ENCODE results near the gene ATF6. TPM values are rescaled to one million over a fixed set of nuclear protein-coding genes. Genes with fewer than 3 reads are reported as not detected.
A peak's percentile ranks its signal among the peaks of the same experiment; 100 is the strongest.
"Not testable (repeated sequence)": the region's sequence is repeated elsewhere in the genome, so short reads cannot be mapped to it uniquely, and the experiment has no call there.

Gene ATF6
- total RNA-seq, 1 donor from 2014 or later = 31.3 TPM

DNA sequence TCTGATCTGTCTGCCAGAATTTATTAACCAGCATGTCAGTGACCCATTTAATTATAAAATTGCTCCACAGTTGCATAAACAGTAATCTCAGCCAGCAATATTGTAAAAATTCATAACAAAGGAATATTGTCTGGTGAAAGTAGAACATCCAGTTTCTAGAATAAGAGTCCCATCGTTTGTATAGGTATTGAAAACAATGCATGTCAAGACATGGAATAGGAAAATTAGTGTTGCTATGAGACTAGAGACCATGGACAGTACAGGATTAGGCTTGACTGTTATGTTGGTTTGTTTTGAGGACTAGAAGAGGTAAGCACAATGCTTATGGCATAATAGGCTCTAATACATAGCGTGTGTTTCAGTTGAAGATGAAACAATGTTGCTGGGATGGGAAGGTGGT lies 37.1 kb downstream of the ATF6 start:
- Histone ChIP-seq H3K36me3 (peaks cover 45% of the 10 kb centered on the region), H3K4me1 (no peaks in the 10 kb centered on the region), H3K27ac (no peak overlapping the region), H3K27me3 (ENCODE audit: low read depth) (no peaks in the 10 kb centered on the region), H3K9me3 (no peaks in the 10 kb centered on the region), H3K4me3 (no peak overlapping the region)
- no peak for DNase-seq
- no peak for ATAC-seq
- intact Hi-C loops (cut with DNase I) = no loop called here
- TF ChIP-seq, protein P1, sequence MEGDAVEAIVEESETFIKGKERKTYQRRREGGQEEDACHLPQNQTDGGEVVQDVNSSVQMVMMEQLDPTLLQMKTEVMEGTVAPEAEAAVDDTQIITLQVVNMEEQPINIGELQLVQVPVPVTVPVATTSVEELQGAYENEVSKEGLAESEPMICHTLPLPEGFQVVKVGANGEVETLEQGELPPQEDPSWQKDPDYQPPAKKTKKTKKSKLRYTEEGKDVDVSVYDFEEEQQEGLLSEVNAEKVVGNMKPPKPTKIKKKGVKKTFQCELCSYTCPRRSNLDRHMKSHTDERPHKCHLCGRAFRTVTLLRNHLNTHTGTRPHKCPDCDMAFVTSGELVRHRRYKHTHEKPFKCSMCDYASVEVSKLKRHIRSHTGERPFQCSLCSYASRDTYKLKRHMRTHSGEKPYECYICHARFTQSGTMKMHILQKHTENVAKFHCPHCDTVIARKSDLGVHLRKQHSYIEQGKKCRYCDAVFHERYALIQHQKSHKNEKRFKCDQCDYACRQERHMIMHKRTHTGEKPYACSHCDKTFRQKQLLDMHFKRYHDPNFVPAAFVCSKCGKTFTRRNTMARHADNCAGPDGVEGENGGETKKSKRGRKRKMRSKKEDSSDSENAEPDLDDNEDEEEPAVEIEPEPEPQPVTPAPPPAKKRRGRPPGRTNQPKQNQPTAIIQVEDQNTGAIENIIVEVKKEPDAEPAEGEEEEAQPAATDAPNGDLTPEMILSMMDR (IDR thresholded peaks at IDR 0.05) = no peak

DNA sequence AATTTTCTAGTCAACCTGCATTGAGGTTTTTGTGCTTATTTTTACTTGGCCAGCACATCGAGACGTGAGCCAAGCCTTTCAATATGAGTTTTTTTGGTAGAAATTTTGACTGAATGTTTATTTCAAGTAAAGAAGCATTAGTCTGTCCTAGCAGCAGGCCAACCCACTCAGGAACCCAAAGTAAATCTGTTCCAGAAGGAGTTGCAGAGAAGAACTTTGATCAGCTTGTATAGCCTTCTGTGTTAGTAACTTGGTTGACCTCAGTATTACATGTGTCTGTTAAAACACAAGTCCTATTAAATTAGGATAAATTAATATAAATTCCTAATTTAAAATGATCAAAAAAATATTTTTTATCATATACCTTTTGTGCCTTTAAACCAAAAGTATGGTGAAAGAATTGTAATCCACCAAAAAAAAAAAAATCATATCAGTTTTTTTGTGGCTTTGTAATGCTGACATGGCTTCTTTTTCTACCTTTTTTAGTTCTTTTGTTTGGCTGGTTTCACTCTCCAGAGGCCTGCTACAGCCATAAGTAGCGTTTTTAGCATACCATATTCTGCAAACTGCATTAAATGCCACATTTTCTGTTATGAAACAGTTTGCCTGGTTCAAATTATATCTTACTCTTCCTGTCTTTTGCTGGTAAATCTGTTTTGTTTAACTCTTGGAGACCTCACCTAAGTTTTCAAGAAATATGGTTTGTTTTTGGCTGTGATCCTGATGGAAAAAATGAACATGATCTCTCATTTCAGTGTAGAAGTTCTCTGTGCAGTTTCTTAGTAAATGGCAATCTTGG lies 39.5 kb downstream of the ATF6 start:
- Histone ChIP-seq H3K27ac (no peak overlapping the region), H3K36me3 (peaks cover 43% of the 10 kb centered on the region), H3K4me3 (no peak overlapping the region), H3K9me3 (peaks cover 2% of the 10 kb centered on the region), H3K27me3 (ENCODE audit: low read depth) (no peaks in the 10 kb centered on the region), H3K4me1 (no peaks in the 10 kb centered on the region)
- TF ChIP-seq, protein P1 (IDR thresholded peaks at IDR 0.05) = no peak
- intact Hi-C loops (cut with DNase I) = no loop called here
- ATAC-seq (no peak), DNase-seq (no peak)

DNA sequence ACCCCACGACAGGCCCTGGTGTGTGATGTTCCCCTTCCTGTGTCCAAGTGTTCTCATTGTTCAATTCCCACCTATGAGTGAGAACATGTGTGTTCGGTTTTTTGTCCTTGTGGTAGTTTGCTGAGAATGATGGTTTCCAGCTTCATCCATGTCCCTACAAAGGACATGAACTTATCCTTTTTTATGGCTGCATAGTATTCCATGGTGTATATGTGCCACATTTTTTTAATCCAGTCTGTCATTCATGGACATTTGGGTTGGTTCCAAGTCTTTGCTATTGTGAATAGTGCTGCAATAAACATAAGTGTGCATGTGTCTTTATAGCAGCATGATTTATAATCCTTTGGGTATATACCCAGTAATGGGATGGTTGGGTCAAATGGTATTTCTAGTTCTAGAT lies 43.1 kb downstream of the ATF6 start:
- not testable (repeated sequence) for DNase-seq, H3K27ac ChIP-seq

DNA sequence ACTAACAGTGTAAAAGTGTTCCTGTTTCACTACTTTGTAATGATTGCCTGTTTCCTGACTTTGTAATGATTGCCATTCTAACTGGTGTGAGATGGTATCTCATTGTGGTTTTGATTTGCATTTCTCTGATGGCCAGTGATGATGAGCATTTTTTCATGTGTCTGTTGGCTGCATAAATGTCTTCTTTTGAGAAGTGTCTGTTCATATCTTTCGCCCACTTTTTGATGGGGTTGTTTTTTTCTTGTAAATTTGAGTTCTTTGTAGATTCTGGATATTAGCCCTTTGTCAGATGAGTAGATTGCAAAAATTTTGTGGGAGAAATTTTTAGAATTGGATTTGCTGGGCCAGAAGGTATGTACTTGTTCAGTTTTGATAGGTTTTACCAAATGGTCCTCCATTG lies 43.5 kb downstream of the ATF6 start:
- peaks cover 48% of the 10 kb centered on the region for H3K36me3 ChIP-seq
- ATAC-seq; H3K9me3 ChIP-seq; H3K4me3 ChIP-seq; DNase-seq; intact Hi-C loops (cut with DNase I); H3K27ac ChIP-seq; H3K27me3 ChIP-seq (ENCODE audit: low read depth); H3K4me1 ChIP-seq: not testable (repeated sequence)

More for the DNA sequence above, 43.1 kb downstream of the ATF6 start:
- intact Hi-C loops (cut with DNase I); H3K4me1 ChIP-seq; H3K27me3 ChIP-seq (ENCODE audit: low read depth); ATAC-seq; H3K4me3 ChIP-seq; H3K9me3 ChIP-seq: not testable (repeated sequence)
- H3K36me3 ChIP-seq = peaks cover 47% of the 10 kb centered on the region

DNA sequence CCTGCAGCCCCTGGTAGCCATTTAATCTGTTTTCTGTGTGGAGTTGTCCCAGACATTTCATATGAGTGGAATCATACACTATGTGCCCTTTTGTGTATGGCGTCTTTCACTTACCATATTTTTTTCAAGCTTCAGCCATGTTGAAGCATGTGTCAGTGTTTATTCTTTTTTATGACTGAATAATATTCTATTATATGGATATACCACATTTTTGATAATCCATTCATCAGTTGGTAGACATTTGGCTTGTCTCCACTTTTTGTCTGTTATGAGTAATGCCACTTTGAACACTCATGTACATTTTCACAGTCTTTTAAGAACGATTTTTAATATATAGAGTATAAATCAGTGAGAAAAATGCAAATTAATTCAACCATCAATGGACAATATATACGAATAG lies 44.7 kb downstream of the ATF6 start:
- no peak overlapping the region for H3K27ac ChIP-seq
- no peak for ATAC-seq

DNA sequence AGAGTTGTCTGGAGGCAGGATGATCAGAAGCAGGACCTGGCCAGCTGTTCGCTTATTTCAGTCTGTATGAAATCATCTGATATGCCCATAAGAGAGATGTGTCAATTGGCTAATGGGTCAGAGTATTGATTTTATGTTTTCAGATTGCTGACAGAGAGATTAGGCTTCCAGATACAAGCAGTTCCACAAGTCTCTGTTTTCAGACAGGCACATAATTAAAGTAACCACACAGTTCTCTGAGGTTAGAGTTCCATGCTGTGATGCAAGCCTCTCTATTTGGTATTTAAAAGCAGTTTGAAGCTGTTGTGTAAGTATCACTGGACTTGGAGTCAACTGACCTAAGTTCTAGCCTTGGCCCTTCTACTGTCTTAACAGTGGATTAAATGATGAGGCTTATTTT lies 50.1 kb downstream of the ATF6 start:
- ATAC-seq (peak in 1 of 2 donors; percentile 23), DNase-seq (no peak)
- H3K9me3 ChIP-seq = no peaks in the 10 kb centered on the region
- no peaks in the 10 kb centered on the region for H3K4me1 ChIP-seq
- no peak overlapping the region for H3K27ac ChIP-seq
- H3K27me3 ChIP-seq (ENCODE audit: low read depth) = no peaks in the 10 kb centered on the region
- peaks cover 41% of the 10 kb centered on the region for H3K36me3 ChIP-seq
- no peak overlapping the region for H3K4me3 ChIP-seq
- TF ChIP-seq, protein P1 (IDR thresholded peaks at IDR 0.05) = no peak
- intact Hi-C loops (cut with DNase I) = no loop called here

More for the DNA sequence above, 44.7 kb downstream of the ATF6 start:
- TF ChIP-seq, protein P1 (IDR thresholded peaks at IDR 0.05) = no peak
- Histone ChIP-seq H3K9me3 (peaks cover 8% of the 10 kb centered on the region), H3K4me1 (no peaks in the 10 kb centered on the region), H3K27me3 (ENCODE audit: low read depth) (no peaks in the 10 kb centered on the region), H3K36me3 (peaks cover 51% of the 10 kb centered on the region), H3K4me3 (no peak overlapping the region)
- intact Hi-C loops (cut with DNase I) = no loop called here
- no peak for DNase-seq
